Stimulated activated CD8-positive, alpha-beta memory T cell treated with anti-CD3 and anti-CD28 coated beads, Interleukin-2, amount 100 ng/mL, for 1 hour (primary cell): ENCODE data around the gene TIMM10.
"Not testable (repeated sequence)": the region's sequence is repeated elsewhere in the genome, so short reads cannot be mapped to it uniquely, and the experiment has no call there.

Experiments used
- DNase-seq, 2 donors: peaks; one replicate each; pipeline ENCODE4 v3.0.0-alpha.2; 2020; ENCODE audit warnings: low read depth in 2 of 2

The TIMM10 gene

DNA sequence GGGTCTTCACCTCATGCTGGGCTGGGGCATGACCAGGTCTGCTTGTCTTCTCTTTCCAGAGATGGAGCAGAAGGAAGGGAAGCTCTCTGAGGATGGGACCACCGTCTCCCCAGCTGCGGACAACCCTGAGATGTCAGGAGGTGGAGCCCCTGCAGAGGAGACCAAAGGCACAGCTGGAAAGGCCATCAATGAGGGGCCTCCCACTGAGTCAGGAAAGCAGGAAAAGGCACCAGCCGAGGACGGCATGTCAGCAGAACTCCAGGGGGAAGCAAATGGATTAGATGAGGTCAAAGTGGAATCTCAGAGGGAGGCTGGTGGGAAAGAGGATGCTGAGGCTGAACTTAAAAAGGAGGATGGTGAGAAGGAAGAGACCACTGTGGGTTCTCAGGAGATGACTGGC lies 12.0 kb upstream of the TIMM10 start:
- no peak for DNase-seq

DNA sequence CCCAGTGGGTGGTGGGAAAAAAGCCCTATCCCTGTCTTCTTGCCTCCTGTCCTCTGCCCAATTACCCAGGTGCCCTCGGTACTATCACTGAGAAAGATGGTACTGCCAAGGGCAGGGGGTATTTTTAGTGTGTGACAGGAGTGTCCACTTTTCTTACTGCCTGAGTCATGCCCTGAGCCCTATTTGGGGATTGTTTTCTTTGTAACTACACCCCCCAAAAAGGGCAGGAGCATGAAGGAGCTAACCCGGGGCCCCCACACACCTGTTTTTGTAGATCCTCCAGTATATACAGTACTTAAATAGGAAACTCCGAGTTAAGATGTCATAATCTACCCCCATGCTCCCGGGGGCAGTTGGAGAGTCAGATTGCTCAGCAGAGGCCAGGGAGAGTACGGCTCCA lies 10.6 kb upstream of the TIMM10 start:
- DNase-seq: no peak

DNA sequence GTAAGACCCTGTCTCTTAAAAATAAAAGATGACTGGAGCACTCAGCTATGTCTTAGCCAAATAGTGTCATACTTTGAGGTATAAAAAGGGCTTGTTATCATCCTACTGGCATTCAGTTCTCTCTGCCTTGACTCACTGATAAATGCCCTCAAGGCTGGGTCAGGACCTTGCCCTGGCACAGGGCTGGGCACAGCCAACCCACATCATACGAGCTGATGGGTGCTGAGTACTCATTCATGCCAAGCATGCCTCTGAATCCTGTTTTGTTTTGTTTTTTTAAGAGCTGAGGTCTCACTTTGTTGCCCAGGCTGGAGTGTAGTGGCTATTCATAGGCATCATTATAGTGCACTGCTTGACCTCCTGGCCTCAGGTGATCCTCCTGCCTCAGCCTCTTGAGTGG lies 8.8 kb upstream of the TIMM10 start:
- no peak for DNase-seq

DNA sequence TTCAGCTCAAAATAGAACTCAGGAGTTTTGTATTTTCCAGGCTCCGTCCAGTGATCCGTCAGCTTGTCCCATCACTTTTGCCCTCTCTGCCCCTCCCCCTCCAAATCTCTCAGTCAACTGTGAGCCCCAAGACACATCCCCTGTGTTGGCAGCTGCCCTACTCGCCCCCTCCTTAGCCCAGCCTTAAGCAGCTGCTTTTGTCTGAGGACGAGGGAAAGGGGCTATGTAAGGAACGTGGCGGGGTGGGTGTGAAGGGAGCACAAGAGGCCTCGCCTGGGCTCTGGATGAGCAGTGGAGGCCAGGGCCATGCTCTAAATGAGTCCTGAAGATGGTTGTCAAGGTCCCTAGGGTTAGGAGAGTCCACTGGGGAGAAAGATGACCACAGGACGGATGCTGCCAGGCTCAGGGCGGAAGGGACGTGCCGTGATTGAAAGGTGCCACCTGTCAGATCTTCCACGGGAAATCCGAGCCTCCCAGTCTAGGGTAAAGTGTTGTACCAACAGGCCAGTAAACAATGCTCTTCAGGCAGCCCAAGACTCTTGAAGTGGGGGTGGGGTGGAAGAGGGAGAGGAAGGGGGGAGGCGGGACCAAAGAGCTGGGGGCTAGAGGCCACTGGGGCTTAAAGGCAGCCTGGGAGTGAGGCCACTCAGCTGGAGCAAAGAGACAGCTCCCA lies 6.5 kb upstream of the TIMM10 start, which contains the start of gene SMTNL1:
Gene SMTNL1, plus strand, starts transcription at position 649 of the 673 bp plus-strand sequence. CDS start 5,048 bp downstream, outside the sequence.
- no peak for DNase-seq

DNA sequence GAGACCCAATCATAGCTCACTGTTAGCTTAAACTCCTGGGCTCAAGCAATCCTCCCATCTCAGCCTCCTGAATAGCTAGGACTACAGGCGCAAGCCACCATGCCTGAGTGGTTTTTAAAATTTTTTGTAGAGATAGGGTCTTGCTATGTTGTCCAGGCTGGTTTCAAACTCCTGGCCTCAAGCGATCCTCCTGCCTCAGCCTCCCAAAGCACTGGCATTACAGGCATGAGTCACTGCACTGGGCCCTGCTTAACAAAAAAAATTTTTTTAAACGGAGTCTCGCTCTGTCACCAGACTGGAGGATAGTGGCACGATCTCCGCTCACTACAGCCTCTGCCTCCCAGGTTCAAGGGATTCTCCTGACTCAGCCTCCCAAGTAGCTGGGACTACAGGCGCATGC lies 3.9 kb upstream of the TIMM10 start:
- DNase-seq: not testable (repeated sequence)

DNA sequence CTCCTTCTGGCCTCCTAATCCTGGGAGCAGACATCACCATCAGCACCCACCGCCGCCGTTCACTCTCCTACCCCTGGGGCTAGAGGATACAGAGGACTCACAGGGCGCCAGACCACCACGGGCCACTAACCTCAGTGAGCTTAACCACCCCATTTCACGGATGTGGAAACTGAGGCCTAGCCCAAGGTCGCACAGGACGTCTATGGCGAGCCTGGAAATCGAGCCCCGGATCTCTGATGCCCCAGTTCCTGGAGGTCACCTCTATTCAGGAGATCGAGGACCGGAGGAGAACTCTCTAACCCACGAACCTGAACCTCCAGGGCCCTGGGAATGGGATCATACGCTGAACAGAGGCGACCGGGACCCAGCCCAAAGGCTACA lies 349 bp downstream of the TIMM10 start:
- DNase-seq: no peak

DNA sequence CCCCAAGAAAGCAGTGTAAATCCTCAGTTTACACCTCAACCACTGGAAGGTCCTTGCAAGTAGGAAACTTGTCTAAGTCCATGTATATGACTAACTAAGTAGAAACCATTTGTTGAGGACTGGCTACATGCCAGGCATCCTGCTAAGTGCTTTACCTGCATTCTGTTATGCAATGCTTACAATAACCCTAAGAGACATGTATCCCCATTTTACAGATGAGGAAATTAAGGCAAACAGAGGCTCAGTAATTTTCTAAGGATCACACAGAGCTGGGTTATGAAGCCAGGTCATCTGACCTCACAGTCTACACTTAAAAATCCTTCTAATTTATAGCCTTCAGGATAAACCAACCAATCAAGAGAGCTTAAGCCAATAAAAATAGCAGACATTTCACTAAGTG lies 1.5 kb downstream of the TIMM10 start:
- DNase-seq: no peak

DNA sequence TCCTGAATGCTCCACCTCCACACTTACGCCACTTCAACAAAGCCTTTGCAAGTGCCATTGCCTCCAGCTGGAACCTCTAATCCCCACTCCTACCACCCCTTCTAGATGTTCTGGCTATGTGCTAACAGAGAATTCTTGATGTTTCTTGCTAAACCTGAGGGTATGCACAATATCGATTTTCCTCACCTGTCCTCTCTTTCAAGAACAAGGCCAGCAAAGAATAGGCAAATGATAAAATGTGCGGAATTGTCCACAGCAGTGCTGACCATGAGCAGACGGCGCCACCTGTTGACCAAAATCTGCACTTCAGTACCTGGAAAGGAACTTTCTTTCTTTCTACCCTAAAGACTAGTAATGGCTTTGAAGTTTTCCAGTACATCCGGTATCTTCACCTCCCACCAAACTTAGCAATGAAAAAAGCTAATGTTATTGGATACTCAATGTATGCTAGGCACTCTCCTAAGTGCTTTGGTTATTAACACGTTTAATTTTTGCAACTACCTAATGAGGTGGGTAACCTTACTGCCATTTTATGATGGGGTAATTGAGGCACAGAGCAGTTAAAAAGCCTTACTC lies 3.4 kb downstream of the TIMM10 start:
- DNase-seq: peak; percentile 57 to 61

DNA sequence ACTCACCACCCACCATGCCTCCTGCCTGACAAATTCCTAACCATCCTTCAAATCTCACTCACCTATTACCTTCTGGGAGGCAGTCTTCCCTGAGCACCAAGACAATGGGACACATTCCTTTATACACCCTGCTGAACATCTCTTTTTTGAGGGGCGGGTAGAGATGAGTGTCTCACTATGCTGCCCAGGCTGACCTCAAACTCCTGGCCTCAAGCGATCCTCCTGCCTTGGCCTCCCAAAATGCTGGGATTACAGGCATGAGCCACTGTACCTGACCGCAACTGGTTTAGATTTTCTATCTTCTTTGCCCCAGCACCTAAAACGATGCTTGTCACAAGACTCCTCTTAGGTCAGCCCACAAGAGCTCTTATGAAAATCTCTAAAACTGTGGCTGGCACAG lies 7.1 kb downstream of the TIMM10 start:
- no peak for DNase-seq

DNA sequence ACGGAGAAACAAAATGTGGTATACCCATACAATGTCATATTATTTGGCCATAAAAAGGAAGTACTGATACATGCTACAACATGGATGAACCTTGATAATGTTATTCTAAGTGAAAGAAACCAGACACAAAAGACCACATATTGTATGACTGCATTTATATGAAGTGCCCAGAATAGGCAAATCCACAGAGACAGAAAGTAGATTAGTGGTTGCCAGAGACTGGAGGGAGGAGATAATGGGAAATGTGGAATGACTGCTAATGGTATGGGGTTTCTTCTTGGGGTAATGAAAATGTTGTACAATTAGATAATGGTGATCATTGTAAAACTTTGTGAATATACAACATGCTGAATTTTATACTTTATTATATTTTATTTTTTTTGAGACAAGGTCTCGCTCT lies 9.4 kb downstream of the TIMM10 start:
- DNase-seq: no peak

DNA sequence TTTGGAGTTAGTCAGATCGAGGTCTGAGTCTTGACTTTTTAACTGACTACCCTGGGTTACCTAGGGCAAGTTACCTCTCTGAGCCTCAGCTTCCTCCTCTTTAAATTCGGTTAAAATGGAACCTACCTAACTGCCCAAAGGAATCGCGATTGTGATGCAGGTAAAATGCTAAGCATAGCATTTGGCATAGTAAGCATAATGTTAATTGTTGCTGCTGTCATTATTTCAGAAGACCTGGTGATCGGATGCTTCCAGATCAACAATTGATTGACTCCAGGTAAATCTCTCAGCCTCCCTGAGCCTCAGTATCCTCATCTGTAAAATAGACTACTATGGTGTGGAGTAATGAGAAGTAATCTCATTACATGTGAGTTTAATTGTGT lies 14.5 kb downstream of the TIMM10 start:
- no peak for DNase-seq

DNA sequence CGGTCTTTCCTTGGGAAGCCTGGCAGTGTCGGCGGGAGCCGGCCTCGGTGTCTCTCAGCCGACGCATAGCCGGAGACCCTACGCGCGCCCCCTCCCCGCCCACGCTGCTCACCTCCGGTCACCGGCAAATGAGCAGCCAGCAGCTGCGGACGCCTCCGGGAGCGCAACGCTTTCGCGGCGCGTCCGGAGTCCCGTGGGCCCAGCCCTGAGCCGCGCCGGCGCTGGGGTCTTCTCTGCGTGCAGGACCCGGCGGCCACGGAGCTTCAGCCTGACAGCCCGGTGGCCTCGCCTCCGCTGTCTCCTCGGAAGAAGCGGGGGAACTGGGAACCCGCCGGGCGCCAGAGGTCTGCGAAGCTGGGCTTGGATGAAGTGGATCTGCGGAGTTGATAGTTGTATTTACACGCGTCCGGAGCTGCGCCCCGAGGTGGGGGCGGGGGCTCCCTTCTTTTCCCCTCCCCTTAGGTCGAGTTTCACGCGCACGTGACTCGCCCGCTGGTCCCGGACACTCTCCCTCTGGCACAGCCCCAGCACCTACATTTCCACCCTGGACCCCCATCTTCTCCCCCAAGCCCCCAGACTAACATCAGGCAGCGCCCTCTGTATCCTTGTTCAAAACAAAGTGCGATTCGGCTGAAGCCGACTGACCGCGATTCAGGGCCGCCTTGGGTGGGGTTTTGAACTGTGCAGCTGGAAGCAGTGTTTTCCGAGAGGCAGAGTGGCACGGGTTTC lies 15.1 kb downstream of the TIMM10 start, which contains the start of gene SLC43A1:
Gene SLC43A1, minus strand, starts transcription at position 371 of the 729 bp plus-strand sequence. CDS start 1,591 bp downstream, outside the sequence.
- no peak for DNase-seq

DNA sequence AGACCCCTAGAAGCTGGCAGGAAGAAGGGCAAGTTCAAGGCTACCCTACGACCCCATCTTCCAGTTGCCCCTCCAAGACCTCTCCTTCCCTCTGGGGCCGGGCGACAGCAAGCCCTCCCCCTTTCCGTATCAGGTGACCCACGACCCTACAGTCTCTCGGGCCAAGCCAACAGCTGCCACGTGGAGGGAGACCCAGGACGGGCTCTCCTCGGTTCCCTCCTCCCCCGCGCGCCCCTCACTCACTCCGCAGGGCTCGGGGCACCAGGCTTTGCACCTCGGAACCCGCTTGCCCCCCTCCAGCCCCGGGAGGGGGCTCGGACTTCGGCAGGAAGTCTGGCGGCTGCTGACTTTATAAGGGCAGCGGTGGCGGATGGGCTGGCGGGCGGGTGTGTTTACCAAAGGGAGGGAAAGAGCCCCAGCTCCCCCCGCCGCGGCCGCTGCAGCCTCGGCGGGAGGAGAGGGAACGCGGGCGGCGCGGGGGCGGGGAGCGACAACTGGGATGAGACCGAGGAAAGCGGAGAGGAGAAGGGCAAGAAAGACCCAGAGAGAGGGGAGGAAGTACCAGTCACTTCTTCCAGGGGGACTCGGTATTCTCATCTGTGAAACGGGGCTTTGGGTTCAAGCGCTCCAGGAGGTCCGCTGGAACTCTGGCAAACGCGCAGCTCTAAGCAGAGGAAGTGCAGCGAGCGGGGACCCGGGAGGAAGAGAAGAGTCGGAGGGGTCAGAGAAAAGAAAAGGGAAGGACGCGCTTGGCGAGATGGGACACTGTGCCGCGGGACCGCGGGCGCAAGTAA lies 15.8 kb downstream of the TIMM10 start:
- no peak for DNase-seq

DNA sequence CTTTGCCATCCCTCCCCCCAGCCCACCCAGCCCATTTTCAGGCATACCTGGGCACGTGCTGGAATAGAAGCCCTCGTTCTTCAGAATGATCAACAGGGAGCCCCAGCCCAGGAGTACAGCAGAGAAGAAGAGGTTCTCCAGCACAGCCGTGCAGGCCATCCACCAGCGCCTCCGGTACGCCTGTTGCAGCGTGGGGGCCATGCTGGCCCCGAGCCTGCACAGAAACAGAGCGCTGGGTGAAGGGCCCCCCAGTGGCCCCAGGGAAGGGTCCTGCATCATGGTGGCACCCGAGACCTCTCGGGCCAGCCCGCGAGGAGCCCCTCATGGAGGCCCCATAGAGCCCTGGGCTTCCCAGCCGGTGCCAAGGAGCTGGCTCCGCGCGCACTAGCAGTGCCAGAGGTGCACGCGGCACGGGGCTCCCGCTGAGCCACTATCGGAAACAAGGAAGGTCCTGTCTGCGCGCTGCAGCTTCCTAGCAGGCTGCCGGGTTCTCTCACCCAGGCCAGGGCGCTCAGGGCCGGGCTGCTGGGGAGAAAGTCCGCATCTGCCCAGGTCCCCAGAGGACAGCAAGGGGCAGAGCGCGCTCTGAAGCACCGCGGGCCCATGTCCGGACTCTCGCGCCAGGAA lies 16.5 kb downstream of the TIMM10 start:
- DNase-seq: no peak

DNA sequence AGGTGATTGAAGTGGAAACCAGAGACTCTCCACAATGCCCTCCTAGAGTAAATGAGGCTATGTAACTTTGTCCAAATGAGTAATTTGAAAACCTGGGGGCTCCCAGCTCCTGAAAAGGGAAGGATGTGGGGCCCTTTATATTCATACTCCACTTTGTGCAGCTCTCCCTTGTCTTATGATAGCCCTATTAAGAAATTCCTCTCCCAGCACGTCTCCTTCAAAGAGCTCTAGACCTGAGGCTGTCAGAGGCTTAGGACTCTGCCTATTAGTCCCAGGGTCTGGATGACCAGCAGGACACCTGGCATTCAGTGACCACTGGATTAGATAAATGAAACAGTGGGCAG lies 17.1 kb downstream of the TIMM10 start:
- DNase-seq: no peak

DNA sequence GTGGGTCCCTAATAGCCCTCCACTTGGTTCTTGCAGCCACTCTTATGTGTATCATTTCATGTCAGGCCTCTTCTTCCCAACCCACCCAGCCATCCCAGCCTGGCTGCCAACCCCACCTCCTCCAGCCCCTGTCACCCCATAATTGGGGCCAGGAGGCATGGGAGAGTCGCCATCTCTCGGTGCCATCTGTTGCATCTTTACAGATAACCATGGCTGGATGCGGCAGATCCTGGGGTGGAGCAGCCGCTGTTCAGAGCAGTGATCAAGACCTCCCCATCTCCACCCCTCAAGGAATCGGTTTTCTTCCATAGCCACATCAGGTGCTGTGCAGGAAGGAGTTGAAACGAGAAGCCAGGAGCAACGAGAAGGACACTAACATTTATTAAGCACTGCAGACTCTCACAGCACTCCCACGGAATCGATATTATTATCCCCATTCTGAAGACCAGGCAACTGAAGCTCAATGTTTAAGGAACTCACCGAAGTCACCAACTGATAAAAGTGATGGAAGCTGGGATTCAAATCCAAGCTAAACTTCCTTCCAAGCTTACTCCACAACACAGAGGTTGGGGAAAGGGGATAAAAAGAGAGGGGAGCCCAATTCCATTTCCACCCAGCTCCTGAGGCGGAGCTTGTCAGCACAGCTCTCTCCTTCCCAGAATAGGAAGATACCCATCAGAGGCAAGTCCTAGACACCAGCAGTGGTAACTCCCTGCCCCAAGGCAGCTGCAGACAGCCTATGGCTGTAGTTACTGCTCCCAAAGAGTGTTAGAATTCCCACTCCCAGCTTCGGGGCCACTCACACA lies 17.7 kb downstream of the TIMM10 start:
- DNase-seq: no peak

DNA sequence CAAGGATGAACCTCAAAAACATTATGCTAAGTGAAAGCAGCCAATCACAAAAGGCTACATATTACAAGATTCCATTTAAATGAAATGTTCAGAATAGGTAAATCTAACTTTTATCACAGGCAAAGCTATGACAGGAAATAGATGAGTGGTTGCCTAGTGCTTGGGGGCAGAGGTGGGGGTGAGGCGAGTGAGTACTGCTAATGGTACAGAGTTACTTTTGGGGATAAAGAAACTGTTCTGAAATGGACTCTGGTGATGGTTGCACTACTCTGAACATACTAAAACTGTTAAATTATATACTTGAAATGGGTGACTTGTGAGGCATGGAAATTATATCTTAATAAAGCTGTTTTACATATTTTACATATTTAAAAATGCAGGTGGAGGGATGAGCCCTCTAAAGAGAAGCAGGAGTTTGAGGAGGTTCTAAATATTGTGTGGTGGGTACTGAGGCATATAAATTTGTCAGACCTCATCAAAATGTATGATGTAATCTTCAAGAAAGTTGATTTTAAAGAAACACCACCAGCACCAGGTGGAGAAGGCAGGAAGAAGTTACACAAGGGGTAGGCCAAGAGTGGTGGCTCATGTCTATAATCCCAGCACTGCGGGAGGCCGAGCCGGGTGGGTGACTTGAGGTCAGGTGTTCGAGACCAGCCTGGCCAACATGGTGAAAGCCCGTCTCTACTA lies 18.7 kb downstream of the TIMM10 start:
- no peak for DNase-seq

DNA sequence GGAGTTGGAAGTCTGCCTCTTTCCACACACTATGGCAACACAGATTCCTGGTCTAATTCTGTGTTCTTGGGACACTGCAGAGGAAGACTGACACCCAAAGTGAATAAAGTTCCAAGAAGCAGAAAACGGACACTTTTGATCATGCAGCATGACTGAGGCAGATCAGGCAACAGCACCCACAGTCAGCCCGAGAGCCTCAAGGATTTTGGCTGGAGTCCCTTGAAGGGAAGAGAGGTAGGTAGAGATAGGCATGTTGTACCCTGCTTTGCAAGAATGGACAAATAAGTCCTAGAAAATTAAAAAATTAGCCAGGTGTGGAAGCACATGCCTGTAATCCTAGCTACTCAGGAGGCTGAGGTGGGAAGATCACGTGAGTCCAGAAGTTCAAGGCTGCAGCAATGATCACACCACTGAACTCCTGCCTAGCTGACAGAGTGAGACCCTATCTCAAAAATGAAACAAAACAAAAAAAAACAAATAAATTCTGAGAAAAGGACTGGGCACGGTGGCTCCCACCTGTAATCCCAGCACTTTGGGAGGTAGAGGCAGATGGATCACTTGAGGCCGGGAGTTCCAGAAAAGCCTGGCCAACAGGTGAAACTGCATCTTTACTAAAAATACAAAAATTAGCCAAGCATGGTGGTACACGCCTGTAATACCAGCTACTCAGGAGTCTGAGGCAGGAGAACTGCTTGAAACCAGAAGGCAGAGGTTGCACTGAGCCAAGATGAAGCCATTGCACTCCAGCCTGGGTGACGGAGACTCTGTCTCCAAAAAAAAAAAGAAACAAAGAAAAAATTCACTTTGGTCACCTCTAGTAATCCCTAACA lies 22.0 kb downstream of the TIMM10 start:
- no peak for DNase-seq

DNA sequence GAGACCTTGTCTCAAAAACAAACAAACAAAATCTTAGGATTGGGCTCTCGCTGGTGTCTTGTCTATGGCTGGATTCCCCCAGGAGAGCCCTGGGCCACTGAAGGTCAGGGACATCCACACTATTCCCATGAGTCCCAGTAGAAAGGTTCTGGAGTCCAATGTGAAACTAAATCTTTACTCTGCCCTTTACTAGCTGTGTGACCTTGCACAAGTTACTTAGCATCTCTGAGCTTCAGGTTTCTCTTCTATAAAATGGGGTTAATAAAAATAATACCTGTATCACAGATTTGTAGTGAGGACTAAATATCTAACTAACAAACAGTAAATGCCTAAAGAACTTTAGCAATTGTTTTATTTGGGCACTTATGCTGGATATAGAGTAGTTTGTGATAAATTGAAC lies 24.0 kb downstream of the TIMM10 start:
- DNase-seq: no peak

DNA sequence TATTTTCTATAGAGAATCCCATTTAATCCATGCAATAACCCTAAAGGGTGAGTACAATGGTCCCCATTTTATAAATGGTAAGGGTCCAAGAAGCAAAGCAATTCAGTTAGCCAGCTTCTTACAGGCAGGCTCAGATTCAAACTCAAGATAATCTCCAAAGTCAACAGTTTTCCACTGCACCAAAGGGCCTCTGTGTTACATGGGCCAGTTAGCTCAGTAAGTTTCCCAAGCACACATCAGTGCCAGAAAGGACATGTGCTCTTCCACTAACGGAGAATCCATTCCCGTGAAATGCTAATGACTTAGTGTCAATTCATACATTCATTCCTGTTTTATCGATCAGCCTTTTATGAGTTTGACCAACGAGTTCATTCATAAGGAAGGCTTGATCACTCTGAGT lies 26.0 kb downstream of the TIMM10 start:
- DNase-seq: no peak
